Type B pancreatic cell (in vitro differentiated cells): ENCODE results near the gene PIEZO1. TPM values are rescaled to one million over a fixed set of nuclear protein-coding genes. Genes with fewer than 3 reads are reported as not detected.

ENCODE experiments used
- DNase-seq: peaks from one replicate; pipeline ENCODE4 v3.0.0; 2021; ENCODE audit warnings: mixed read lengths; ENCODE audit not compliant: unreplicated experiment; ENCODE audit errors: extremely low spot score
- H3K27ac Mint-ChIP-seq: 2 replicates; pipeline ENCODE4 v1.8.0; 2021; ENCODE audit warnings: mild to moderate bottlenecking, mixed read lengths
- H3K27me3 Mint-ChIP-seq: 2 replicates; pipeline ENCODE4 v1.8.0; 2021; ENCODE audit warnings: mixed read lengths
- H3K36me3 Mint-ChIP-seq: 2 replicates; pipeline ENCODE4 v1.8.0; 2021; ENCODE audit warnings: mixed read lengths
- H3K4me1 Mint-ChIP-seq: one replicate; pipeline ENCODE4 v1.8.0; 2021; ENCODE audit warnings: mixed read lengths; ENCODE audit not compliant: unreplicated experiment
- H3K4me3 Mint-ChIP-seq: 2 replicates; pipeline ENCODE4 v1.8.0; 2021; ENCODE audit warnings: mild to moderate bottlenecking, mixed read lengths
- H3K9me3 Mint-ChIP-seq: 2 replicates; pipeline ENCODE4 v1.8.0; 2021; ENCODE audit warnings: mixed read lengths
- CTCF ChIP-seq: fragments of 200-600 bp; sonication (generic); conservative IDR thresholded peaks from 2 replicates; pipeline ENCODE4 v1.5.0; 2021; ENCODE audit warnings: antibody characterized with exemption, mild to moderate bottlenecking
- total RNA-seq: library from RNA; stranded (reverse); gene quantifications from 2 replicates; pipeline ENCODE4 v1.2.1, GENCODE V29; 2021; ENCODE audit warnings: low replicate concordance

Gene PIEZO1
- total RNA-seq, 1 donor from 2014 or later = 33.3 TPM

- H3K27me3 Mint-ChIP-seq = no peaks in the 10 kb centered on the region
- no peak for DNase-seq
- H3K36me3 Mint-ChIP-seq = no peaks in the 10 kb centered on the region
- H3K9me3 Mint-ChIP-seq = no peaks in the 10 kb centered on the region
- H3K4me3 Mint-ChIP-seq = no peak overlapping the region
- no peaks in the 10 kb centered on the region for H3K4me1 Mint-ChIP-seq
- no peak for TF ChIP-seq CTCF
- no peak overlapping the region for H3K27ac Mint-ChIP-seq
Measured at GRCh38 chr16:88830783-88831182, 45.8 kb upstream of the PIEZO1 start.

GRCh38 chr16:88830258-88830657 lies 45.2 kb upstream of the PIEZO1 start:
- Mint-ChIP-seq H3K36me3 (no peaks in the 10 kb centered on the region), H3K27ac (no peak overlapping the region), H3K27me3 (no peaks in the 10 kb centered on the region), H3K9me3 (no peaks in the 10 kb centered on the region), H3K4me1 (no peaks in the 10 kb centered on the region), H3K4me3 (no peak overlapping the region)
- DNase-seq = no peak
- no peak for TF ChIP-seq CTCF

- Mint-ChIP-seq H3K9me3 (no peaks in the 10 kb centered on the region), H3K27ac (no peak overlapping the region), H3K4me1 (no peaks in the 10 kb centered on the region), H3K36me3 (no peaks in the 10 kb centered on the region), H3K4me3 (no peak overlapping the region), H3K27me3 (no peaks in the 10 kb centered on the region)
- DNase-seq = no peak
- no peak for TF ChIP-seq CTCF
Measured at GRCh38 chr16:88828711-88829110, 43.7 kb upstream of the PIEZO1 start.

GRCh38 chr16:88827727-88828126 lies 42.7 kb upstream of the PIEZO1 start:
- TF ChIP-seq CTCF = no peak
- no peak for DNase-seq
- Mint-ChIP-seq H3K9me3 (no peaks in the 10 kb centered on the region), H3K4me1 (no peaks in the 10 kb centered on the region), H3K4me3 (no peak overlapping the region), H3K27ac (no peak overlapping the region), H3K27me3 (no peaks in the 10 kb centered on the region), H3K36me3 (no peaks in the 10 kb centered on the region)

- DNase-seq = no peak
- no peaks in the 10 kb centered on the region for H3K36me3 Mint-ChIP-seq
- TF ChIP-seq CTCF = no peak
- no peak overlapping the region for H3K27ac Mint-ChIP-seq
- no peaks in the 10 kb centered on the region for H3K4me1 Mint-ChIP-seq
- no peaks in the 10 kb centered on the region for H3K27me3 Mint-ChIP-seq
- H3K9me3 Mint-ChIP-seq = no peaks in the 10 kb centered on the region
- no peak overlapping the region for H3K4me3 Mint-ChIP-seq
Measured at GRCh38 chr16:88826070-88826840, 41.2 kb upstream of the PIEZO1 start.

- DNase-seq = no peak
- Mint-ChIP-seq H3K27ac (no peak overlapping the region), H3K4me1 (no peaks in the 10 kb centered on the region), H3K9me3 (no peaks in the 10 kb centered on the region), H3K27me3 (no peaks in the 10 kb centered on the region), H3K36me3 (no peaks in the 10 kb centered on the region), H3K4me3 (no peak overlapping the region)
- TF ChIP-seq CTCF = no peak
Measured at GRCh38 chr16:88825146-88825545, 40.1 kb upstream of the PIEZO1 start.
